Mesendoderm (in vitro differentiated cells): ENCODE measurements around the gene PIGL.
"Not testable (repeated sequence)": the region's sequence is repeated elsewhere in the genome, so short reads cannot be mapped to it uniquely, and the experiment has no call there.

Experiments
- DNase-seq: peaks from one replicate; pipeline ENCODE4 v3.0.0; 2013
- H2AK5ac ChIP-seq: 2 replicates; pipeline ENCODE4 v1.6.1; 2013; ENCODE audit warnings: low read length, inconsistent platforms
- H2BK120ac ChIP-seq: 2 replicates; pipeline ENCODE4 v1.6.1; 2013; ENCODE audit warnings: low read depth, mild to moderate bottlenecking, low read length, moderate library complexity, mixed read lengths
- H2BK15ac ChIP-seq: replicated peaks from 2 replicates; pipeline ENCODE4 v1.6.1; 2013; ENCODE audit warnings: low read depth, mild to moderate bottlenecking, moderate library complexity
- H2BK5ac ChIP-seq: 2 replicates; pipeline ENCODE4 v1.6.1; 2013; ENCODE audit warnings: low read length, inconsistent platforms
- H3K18ac ChIP-seq: 2 replicates; pipeline ENCODE4 v1.6.1; 2013; ENCODE audit warnings: mild to moderate bottlenecking, low read length, mixed read lengths
- H3K23ac ChIP-seq: one replicate; pipeline ENCODE4 v1.6.1; 2013; ENCODE audit warnings: low read length
- H3K27ac ChIP-seq: 2 replicates; pipeline ENCODE4 v1.5.1; 2013; ENCODE audit warnings: low read depth, mild to moderate bottlenecking, inconsistent platforms, low read length, moderate library complexity
- H3K27me3 ChIP-seq: 2 replicates; pipeline ENCODE4 v1.6.1; 2013; ENCODE audit warnings: low read length, control low read depth, mild to moderate bottlenecking, inconsistent platforms; ENCODE audit not compliant: insufficient read depth, poor library complexity
- H3K36me3 ChIP-seq: 2 replicates; pipeline ENCODE4 v1.6.1; 2013; ENCODE audit warnings: low read length, inconsistent platforms; ENCODE audit not compliant: control insufficient read depth, insufficient read depth
- H3K4ac ChIP-seq: one replicate; pipeline ENCODE4 v1.6.1; 2013; ENCODE audit warnings: low read depth, mild to moderate bottlenecking, low read length, moderate library complexity
- H3K4me1 ChIP-seq: 2 replicates; pipeline ENCODE4 v1.6.1; 2013; ENCODE audit warnings: low read depth, low read length, inconsistent platforms; ENCODE audit not compliant: control insufficient read depth
- H3K4me2 ChIP-seq: 2 replicates; pipeline ENCODE4 v1.6.1; 2013; ENCODE audit warnings: low read length
- H3K4me3 ChIP-seq: 2 replicates; pipeline ENCODE4 v1.5.1; 2013; ENCODE audit warnings: mild to moderate bottlenecking, low read length
- H3K56ac ChIP-seq: one replicate; pipeline ENCODE4 v1.6.1; 2013; ENCODE audit warnings: low read length
- H3K79me1 ChIP-seq: 2 replicates; pipeline ENCODE4 v1.6.1; 2013; ENCODE audit warnings: low read length, inconsistent platforms
- H3K79me2 ChIP-seq: 2 replicates; pipeline ENCODE4 v1.6.1; 2013; ENCODE audit warnings: mild to moderate bottlenecking, low read length; ENCODE audit not compliant: control insufficient read depth, insufficient read depth
- H3K9ac ChIP-seq: 2 replicates; pipeline ENCODE4 v1.6.1; 2013; ENCODE audit warnings: low read length, inconsistent platforms
- H4K5ac ChIP-seq: one replicate; pipeline ENCODE4 v1.6.1; 2013; ENCODE audit warnings: low read length
- H4K8ac ChIP-seq: one replicate; pipeline ENCODE4 v1.6.1; 2013; ENCODE audit warnings: low read depth, mild to moderate bottlenecking, control low read depth, low read length, moderate library complexity
- WGBS: extraction: QIAGEN DNeasy Blood & Tissue Kit; methylation state at CpG from one replicate; pipeline ENCODE4 v1.1.7; 2013; ENCODE audit warnings: low lambda C conversion rate, missing lambda C conversion rate; ENCODE audit not compliant: insufficient coverage; ENCODE audit errors: extremely low coverage; 5-methylcytosine and 5-hydroxymethylcytosine counted together

PIGL gene

DNA sequence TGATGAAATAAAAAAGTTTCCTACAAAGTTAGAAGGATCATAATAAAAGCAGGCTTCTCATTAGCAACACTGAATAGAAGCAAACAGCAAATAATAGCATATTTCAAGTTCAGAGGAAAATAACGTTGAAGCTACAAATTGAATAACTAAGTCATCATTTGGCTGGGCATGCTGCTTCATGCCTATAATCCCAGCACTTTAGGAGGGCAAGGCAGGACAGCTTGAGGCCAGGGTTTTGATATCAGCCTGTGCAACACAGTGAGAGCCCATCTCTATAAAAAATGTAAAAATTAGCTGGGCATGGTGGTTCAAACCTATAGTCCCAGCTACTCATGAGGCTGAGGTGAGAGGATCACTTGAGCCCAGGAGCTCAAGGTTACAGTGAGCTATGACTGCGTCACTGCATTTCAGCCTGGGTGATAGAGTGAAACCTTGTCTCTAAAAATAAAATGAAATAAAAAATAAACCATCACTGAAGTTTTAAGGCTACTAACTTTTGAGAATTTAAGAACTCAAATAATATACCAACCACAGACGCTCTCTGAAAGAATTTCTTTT is 27.1 kb upstream of the PIGL start:
- H4K5ac ChIP-seq: no peak overlapping the region
- no CpG with 5 or more reads among the region's 3 CpGs for WGBS
- H3K4me2 ChIP-seq: no peak overlapping the region
- H3K4me3 ChIP-seq: no peak overlapping the region
- DNase-seq: no peak
- no peak overlapping the region for H3K27ac ChIP-seq
- no peak overlapping the region for H3K56ac ChIP-seq
- H3K9ac ChIP-seq: no peak overlapping the region
- no peak overlapping the region for H2BK5ac ChIP-seq
- no peaks in the 10 kb centered on the region for H3K36me3 ChIP-seq
- H2BK120ac ChIP-seq: no peak overlapping the region
- no peak overlapping the region for H3K23ac ChIP-seq
- no peaks in the 10 kb centered on the region for H3K27me3 ChIP-seq
- no peak overlapping the region for H2AK5ac ChIP-seq
- H3K4me1 ChIP-seq: no peaks in the 10 kb centered on the region
- no peak overlapping the region for H3K4ac ChIP-seq
- H3K79me1 ChIP-seq: peaks cover 9% of the 10 kb centered on the region
- H4K8ac ChIP-seq: no peak overlapping the region
- no peak overlapping the region for H3K18ac ChIP-seq
- no peak overlapping the region for H2BK15ac ChIP-seq
- peaks cover 8% of the 10 kb centered on the region for H3K79me2 ChIP-seq

DNA sequence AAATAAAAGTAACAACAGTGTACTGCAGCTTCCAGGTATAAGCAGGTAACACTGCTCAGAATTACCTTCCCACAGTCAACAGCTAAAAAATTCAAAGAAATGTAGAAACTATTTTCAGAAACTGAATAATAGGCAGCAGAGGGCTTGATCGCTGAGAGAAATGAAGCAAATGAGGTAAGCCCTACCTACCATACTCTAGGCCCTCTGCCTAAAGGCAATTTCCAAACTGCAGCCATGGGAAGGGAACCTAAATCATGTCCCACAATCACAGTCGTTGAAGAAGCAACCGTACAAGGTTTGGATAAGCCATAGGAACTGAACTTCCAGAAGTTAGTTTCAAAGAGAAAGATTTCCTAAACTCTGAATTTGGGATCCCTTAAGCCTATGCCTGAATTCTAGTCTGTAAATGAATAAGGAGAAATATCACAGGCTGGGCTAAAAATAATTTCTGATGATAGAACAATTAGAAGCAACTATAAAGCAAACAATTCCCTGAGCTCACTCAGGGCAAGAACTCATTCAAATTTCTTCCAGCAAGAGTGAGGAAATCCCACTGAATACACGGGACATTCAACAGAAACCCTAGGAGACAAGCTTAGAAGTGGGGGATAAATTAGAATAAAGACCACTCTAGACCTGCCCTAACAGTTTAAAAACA is 26.2 kb upstream of the PIGL start:
- Histone ChIP-seq H3K4me1 (no peaks in the 10 kb centered on the region), H3K4me3 (no peak overlapping the region), H3K56ac (no peak overlapping the region), H3K27ac (no peak overlapping the region), H3K23ac (no peak overlapping the region), H2BK15ac (no peak overlapping the region), H3K4me2 (no peak overlapping the region), H4K8ac (no peak overlapping the region), H2BK5ac (no peak overlapping the region), H3K9ac (no peak overlapping the region), H3K4ac (no peak overlapping the region), H2AK5ac (no peak overlapping the region), H4K5ac (no peak overlapping the region), H3K79me1 (peaks cover 9% of the 10 kb centered on the region), H3K79me2 (peaks cover 10% of the 10 kb centered on the region), H3K36me3 (no peaks in the 10 kb centered on the region), H3K18ac (no peak overlapping the region), H3K27me3 (no peaks in the 10 kb centered on the region), H2BK120ac (no peak overlapping the region)
- DNase-seq: no peak
- no CpG with 5 or more reads among the region's 4 CpGs for WGBS

DNA sequence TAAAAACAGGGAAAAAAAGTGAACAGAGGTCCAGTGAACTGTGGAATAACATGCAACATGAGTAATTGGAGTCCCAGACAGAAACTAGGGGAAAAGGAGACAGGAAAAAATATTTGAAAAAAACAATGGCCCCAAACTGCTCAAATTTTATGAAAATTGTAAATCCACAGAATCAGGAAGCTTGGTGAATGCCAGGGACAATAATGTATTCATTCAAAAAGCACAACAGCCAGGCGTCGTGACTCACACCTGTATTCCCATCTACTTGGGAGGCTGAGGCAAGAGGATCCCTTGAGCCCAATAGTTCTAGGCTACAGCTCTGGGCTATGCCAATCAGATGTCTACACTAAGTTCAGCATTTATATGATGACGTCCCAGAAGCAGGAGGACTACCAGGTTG is 25.4 kb upstream of the PIGL start:
- no peak overlapping the region for H3K27ac ChIP-seq

DNA sequence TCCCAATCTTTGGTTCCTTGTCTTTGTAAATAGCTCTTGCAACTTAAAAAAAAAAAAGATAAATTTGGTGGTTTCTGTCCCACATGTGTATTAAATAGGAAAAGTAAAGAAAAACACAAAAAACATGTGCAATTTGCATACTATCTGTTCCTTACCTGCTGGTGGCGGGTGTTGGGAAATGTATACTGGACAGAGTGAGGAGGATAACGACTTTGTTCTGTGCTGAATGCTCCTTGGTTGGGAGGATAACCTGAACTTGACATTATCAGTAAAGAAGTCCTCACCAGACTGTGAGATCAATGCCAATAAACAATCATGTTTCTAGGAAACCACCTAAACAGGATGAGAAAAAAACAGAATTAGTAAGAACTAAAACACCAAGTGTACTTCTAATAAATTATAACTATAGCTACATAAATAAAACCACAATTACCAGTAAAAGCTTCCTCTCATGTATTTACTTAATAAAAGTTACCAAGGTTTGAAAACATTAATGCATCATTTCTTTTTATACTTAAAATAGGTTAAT is 22.6 kb upstream of the PIGL start:
- H4K5ac ChIP-seq, H3K4me1 ChIP-seq, H2AK5ac ChIP-seq, H3K36me3 ChIP-seq, H2BK120ac ChIP-seq, H3K4me2 ChIP-seq, H3K4me3 ChIP-seq, H3K23ac ChIP-seq, H3K18ac ChIP-seq, H2BK5ac ChIP-seq, DNase-seq, H4K8ac ChIP-seq, H3K27me3 ChIP-seq, H3K4ac ChIP-seq, H2BK15ac ChIP-seq, H3K27ac ChIP-seq, H3K56ac ChIP-seq, H3K9ac ChIP-seq: not testable (repeated sequence)
- peaks cover 10% of the 10 kb centered on the region for H3K79me1 ChIP-seq
- no CpG with 5 or more reads among the region's 2 CpGs for WGBS
- peaks cover 19% of the 10 kb centered on the region for H3K79me2 ChIP-seq

More for the DNA sequence above, 25.4 kb upstream of the PIGL start:
- no peak overlapping the region for H2AK5ac ChIP-seq
- peaks cover 10% of the 10 kb centered on the region for H3K79me2 ChIP-seq
- H3K4ac ChIP-seq: no peak overlapping the region
- H3K23ac ChIP-seq: no peak overlapping the region
- H3K9ac ChIP-seq: no peak overlapping the region
- no peaks in the 10 kb centered on the region for H3K4me1 ChIP-seq
- no peak overlapping the region for H2BK15ac ChIP-seq
- H4K5ac ChIP-seq: no peak overlapping the region
- no peak overlapping the region for H2BK120ac ChIP-seq
- no peak overlapping the region for H4K8ac ChIP-seq
- DNase-seq: no peak
- H2BK5ac ChIP-seq: no peak overlapping the region
- no peaks in the 10 kb centered on the region for H3K36me3 ChIP-seq
- no peak overlapping the region for H3K18ac ChIP-seq
- no peak overlapping the region for H3K56ac ChIP-seq
- H3K4me2 ChIP-seq: no peak overlapping the region
- no peaks in the 10 kb centered on the region for H3K27me3 ChIP-seq
- H3K4me3 ChIP-seq: no peak overlapping the region
- no CpG with 5 or more reads among the region's 3 CpGs for WGBS
- H3K79me1 ChIP-seq: peaks cover 9% of the 10 kb centered on the region

DNA sequence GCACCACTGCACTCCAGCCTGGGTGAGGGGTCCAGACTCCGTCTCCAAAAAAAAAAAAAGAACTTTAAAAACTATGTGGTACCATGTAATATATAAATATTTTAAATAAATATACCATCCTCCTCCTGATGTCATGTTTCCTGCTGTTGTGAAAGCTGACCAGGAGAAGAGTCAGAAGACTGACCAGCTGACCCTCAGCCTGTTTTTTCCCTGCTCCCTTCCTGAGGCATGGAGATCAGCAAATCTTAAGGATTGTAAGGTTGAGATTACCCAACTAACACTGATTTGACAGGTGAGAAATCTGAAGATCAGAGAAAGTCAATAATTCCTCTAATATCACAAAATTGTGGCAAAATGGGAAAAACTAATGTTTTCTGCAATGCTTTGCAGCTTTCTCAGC is 19.7 kb upstream of the PIGL start:
- DNase-seq: no peak
- Histone ChIP-seq H2BK5ac (no peak overlapping the region), H3K56ac (no peak overlapping the region), H3K79me1 (peaks cover 2% of the 10 kb centered on the region), H3K4me2 (no peak overlapping the region), H3K4me1 (no peaks in the 10 kb centered on the region), H3K9ac (no peak overlapping the region), H3K4me3 (no peak overlapping the region), H3K4ac (no peak overlapping the region), H4K5ac (no peak overlapping the region), H2BK120ac (no peak overlapping the region), H3K27ac (no peak overlapping the region), H3K79me2 (peaks cover 24% of the 10 kb centered on the region), H2BK15ac (no peak overlapping the region), H2AK5ac (no peak overlapping the region), H4K8ac (no peak overlapping the region), H3K27me3 (no peaks in the 10 kb centered on the region), H3K36me3 (no peaks in the 10 kb centered on the region), H3K18ac (no peak overlapping the region), H3K23ac (no peak overlapping the region)
- WGBS: no CpG with 5 or more reads among the region's 1 CpG
